HCT116 (cell line): ENCODE data around the gene EFEMP2. TPM values are rescaled to one million over a fixed set of nuclear protein-coding genes. Genes with fewer than 3 reads are reported as not detected.
A peak's percentile ranks its signal among the peaks of the same experiment; 100 is the strongest.

Source experiments
- CEBPB ChIP-seq: IDR thresholded peaks from 2 replicates; pipeline ENCODE4 v1.6.1; 2012; ENCODE audit warnings: low read depth
- CTCF ChIP-seq, 3 experiments: fragments of 200-600 bp in 1 of 3; sonication (generic) in 1 of 3; IDR thresholded peaks in 2 of 3; conservative IDR thresholded peaks in 1 of 3; 2 replicates each; pipeline ENCODE4 v1.5.1; 2012 to 2017; ENCODE audit warnings: low read depth in 2 of 3, low read length in 2 of 3, antibody characterized with exemption in 1 of 3, borderline replicate concordance in 1 of 3, control low read depth in 1 of 3, mild to moderate bottlenecking in 1 of 3, mixed read lengths in 1 of 3, mixed run types in 1 of 3, moderate library complexity in 1 of 3; ENCODE audit not compliant: insufficient read depth in 1 of 3
- POLR2A ChIP-seq: IDR thresholded peaks from 2 replicates; pipeline ENCODE4 v1.7.0; 2011; ENCODE audit warnings: borderline replicate concordance; ENCODE audit not compliant: insufficient read depth, insufficient read length; ENCODE audit errors: extremely low read depth
- REST ChIP-seq: IDR thresholded peaks from 2 replicates; pipeline ENCODE4 v1.6.1; 2012; ENCODE audit warnings: low read depth
- SP1 ChIP-seq: IDR thresholded peaks from 2 replicates; pipeline ENCODE4 v1.6.1; 2012; ENCODE audit warnings: low read depth
- ZBTB33 ChIP-seq: IDR thresholded peaks from 2 replicates; pipeline ENCODE4 v1.6.1; 2011; ENCODE audit warnings: mild to moderate bottlenecking, low read length, moderate library complexity; ENCODE audit not compliant: insufficient replicate concordance; ENCODE audit errors: extremely low read depth
- ZFX ChIP-seq: fragments of 450-650 bp; IDR thresholded peaks from 2 replicates; pipeline ENCODE4 v1.6.1; 2017
- total RNA-seq: library from RNA; stranded (reverse); gene quantifications from one replicate; pipeline ENCODE4 v1.2.1, GENCODE V29; 2021; ENCODE audit not compliant: unreplicated experiment

EFEMP2 gene
- total RNA-seq, 1 experiment from 2014 or later, result 8.4 TPM

GRCh38 chr11:65911682-65912568 is 39.3 kb upstream of the EFEMP2 start (continued):
- no peak for TF ChIP-seq REST
- no peak for TF ChIP-seq ZFX
- no peak for TF ChIP-seq CEBPB
- peak; percentile 52 for TF ChIP-seq POLR2A
- TF ChIP-seq ZBTB33, result no peak
- TF ChIP-seq CTCF (IDR thresholded peaks at IDR 0.05 in 2 of 3, conservative IDR thresholded peaks at IDR 0.05 in 1 of 3; ENCODE audit: borderline replicate concordance in 1 of 3, insufficient read depth in 1 of 3, low read depth in 2 of 3, low read length in 2 of 3), result peak in 2 of 3 experiments; percentile 40 to 44; a peak in 4 of 6 replicates
- no peak for TF ChIP-seq SP1
- TF ChIP-seq, all 23 proteins: peak for 5
